SKM-1 treated with dmso at 0.1 percent for 144 hours (cell line): Measurements from ENCODE around the gene FCN1.

Experiments used
- DNase-seq: peaks from one replicate; lab custom pipeline; 2025; ENCODE audit not compliant: unreplicated experiment; lab: John Stamatoyannopoulos, UW

Gene FCN1

GRCh38 chr9:134879664-134880483, 37.8 kb downstream of the FCN1 start:
- no peak for DNase-seq

DNA sequence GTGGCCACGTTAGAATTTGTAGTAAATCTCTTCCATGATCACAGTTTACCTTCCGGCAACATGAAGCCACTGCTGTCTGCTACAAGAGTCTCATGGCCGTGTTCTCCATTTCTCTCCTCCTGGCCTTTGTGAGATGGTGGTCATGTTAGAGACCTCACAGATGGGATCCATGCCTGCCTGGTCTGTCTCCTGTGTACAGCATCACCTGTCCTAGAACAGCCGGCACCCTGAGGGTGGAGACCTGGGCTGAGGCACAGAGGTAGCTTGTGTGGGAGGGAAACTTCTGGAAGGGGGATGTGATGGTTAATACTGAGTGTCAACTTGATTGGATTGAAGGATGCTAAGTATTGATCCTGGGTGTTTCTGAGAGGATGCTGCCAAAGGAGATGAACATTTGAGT, 40.2 kb downstream of the FCN1 start:
- no peak for DNase-seq

GRCh38 chr9:134875371-134875770, 42.3 kb downstream of the FCN1 start:
- no peak for DNase-seq

DNA sequence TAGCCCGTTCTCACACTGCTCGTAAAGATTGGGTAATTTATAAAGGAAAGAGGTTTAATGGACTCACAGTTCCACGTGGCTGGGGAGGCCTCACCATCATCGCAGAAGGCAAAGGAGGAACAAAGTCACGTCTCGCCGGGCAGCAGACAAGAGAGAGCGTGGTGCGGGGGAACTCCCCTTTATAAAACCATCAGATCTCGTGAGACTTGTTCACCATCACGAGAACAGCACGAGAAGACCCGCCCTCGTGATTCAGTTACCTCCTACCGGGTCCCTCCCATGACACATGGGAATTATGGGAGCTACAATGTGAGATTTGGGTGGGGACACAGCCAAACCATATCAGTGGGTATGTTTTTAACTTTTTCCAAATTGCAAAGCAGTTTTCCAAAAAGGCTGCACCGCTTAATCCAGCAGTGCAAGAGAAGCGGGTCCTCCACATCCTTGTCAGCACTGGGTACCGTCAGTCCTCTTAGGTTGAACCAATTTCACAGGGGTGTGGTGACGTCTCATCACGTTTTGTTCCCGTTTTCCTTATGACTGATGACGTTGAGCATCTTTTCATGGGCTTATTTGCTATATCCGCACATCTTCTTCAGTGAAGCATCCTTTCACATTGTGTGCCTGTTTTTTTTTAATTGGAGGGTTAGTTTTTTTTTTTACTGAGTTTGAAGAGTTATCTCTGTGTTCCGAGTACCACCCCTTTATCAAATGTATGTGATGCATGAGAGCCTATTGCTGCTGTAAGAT, 45.1 kb downstream of the FCN1 start:
- no peak for DNase-seq

- DNase-seq, result no peak
Observed at GRCh38 chr9:134871697-134872340, 45.9 kb downstream of the FCN1 start.

DNA sequence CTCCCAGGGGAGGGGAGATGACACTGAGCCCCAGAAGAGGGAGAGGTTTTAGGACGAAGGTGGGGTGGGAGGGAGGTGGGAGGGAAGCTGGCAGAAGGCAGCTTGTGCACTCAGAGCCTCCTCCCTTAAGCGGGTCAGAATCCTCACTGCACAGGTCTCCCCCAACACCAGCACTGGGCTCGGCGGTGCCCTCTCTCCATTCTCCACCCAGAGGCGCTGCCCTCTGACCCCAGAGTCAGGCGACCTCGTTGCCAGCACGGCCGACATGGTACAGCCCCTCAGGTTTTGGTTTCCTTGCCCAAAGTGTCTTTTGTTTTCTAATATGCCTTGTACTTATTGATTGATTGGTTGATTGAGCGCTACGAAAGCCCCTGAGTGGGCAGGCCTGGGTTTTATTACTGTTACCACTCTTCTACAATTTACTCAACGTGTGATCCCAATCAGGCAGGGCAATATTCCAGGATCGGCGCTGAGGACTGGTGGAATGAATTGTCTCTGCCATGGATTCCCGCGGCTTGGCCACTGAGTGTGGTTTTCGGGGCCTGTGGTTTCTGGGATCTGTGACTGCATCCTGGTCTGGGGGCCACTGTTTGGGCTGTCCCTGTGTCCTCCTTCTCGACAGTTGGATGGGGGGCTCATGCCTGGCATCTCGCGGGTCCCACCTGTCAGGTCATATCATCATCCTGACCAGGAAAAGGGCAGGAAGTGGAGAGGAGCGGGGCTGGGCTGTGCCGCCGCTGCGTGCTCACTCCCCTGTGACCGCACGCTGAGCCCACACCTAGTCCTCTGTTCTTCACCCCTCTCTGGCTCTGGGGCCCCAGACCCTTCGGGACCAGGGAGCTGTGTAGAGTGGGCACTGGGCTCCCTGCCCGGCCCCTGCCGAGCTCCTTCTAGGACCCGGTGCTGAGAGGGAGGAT, 46.7 kb downstream of the FCN1 start:
- DNase-seq, result no peak

GRCh38 chr9:134870301-134870694, 47.4 kb downstream of the FCN1 start:
- DNase-seq, result no peak

- DNase-seq, result no peak
Observed at GRCh38 chr9:134869554-134870300, 48.0 kb downstream of the FCN1 start.

DNA sequence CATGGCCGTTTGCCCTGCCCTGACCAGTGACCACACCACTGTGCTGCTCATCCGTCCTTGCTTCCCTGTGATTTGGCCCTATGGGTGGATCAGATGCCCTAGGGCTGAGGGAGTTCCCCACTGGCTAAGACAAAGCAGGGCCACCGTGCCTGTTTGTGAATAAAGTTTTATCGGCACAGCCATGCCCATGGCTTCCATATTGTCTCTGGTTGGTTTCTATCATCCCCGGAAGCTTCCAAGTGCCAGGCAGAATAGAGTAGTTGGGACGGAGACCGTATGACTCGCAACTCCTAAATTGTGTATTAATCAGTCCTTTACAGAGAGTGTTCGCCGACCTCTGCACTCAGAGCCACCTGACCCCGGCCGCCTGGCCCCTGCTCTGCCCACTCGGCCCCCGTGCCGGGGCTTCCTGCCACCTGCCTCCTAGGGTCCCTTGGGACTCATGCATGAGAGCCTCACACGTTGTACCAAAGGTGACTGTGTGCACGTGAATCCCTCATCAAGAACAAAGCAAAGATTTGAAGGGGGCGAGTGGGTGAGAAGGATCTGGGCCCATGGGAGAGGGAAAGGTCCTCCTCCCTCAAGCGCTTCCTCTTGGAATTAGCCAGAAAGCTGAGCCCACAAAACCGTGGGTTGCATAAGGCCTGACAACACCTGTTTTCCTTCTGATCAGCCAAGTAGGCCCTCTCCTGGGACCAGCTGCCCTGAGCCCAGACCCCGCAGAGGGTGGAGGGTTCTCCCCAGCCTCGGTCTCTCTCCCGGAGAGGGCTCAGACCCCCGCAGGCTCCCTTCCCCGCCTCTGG, 48.8 kb downstream of the FCN1 start:
- no peak for DNase-seq

- no peak for DNase-seq
Observed at GRCh38 chr9:134867917-134868750, 49.6 kb downstream of the FCN1 start.

GRCh38 chr9:134864821-134865190, 52.9 kb downstream of the FCN1 start:
- DNase-seq, result no peak

DNA sequence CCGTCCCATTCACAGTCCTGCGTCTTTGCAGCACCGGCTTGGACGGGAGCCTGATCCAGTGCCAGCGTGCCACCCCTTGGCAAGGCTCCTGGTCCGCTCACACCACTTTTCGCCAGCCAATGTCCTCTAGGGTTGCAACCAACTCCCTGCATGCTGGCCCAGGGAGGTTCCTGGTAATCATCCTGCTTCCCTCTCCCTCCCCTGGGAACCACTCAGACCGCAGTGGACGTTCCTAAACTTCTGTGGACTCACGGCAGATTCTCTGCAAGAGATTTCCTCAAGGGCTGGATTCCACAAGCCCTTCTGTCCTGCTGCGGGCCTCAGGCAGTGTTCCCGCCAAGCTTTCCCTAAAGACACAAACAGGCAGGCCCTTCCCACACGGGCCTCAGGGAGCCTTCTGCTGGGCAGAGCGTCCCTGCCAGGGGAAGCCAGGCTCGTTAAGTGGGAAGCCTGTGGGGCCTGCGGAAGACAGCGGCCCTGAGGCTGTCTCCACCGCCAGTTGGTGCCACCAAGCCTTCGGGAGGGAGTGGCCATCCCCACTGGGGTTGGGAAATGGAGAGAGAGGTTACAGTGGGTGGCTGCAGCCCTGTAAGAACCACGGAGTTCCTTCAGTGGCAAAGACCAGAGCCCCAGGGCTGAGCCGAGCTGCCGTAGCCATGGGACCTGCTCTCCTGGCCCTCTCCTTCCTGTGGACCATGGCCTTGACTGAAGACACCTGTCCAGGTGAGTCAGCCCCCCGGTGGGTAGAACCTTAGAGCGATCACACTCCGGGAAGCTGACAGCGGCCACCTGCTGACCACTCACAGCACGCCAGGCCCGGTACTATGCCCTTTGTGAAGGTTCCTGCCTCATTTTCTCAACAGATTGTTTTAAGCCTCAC, 53.5 kb downstream of the FCN1 start:
- DNase-seq, result no peak

DNA sequence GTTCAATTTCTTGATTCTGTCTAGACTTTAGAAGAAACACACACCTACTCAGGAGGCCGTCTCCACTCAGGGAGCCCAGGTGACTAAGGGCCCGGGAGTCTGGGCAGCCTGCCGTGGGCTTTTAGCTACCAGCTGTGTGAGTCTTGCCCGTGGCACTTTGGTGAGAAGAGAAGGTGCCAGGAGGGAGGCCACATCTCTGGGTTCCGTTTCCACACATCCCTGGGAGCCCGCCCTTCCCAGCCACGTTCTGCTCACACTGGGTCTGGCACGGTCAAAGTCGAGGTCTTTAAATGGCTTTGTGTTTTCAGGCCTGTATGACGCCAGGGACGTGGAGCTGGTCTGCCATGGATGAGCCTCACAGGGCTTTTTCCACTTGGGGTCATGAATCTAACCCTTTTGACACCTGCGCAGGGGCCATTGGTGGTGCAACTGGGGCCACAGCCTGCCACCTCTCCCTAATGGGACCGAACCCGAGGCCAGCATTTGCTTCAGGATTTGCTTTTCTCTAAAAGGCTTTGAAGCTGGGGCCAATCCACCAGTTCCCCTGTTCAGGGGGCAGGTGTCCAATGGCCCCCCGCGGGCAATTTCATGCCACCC, 54.3 kb downstream of the FCN1 start:
- no peak for DNase-seq

DNA sequence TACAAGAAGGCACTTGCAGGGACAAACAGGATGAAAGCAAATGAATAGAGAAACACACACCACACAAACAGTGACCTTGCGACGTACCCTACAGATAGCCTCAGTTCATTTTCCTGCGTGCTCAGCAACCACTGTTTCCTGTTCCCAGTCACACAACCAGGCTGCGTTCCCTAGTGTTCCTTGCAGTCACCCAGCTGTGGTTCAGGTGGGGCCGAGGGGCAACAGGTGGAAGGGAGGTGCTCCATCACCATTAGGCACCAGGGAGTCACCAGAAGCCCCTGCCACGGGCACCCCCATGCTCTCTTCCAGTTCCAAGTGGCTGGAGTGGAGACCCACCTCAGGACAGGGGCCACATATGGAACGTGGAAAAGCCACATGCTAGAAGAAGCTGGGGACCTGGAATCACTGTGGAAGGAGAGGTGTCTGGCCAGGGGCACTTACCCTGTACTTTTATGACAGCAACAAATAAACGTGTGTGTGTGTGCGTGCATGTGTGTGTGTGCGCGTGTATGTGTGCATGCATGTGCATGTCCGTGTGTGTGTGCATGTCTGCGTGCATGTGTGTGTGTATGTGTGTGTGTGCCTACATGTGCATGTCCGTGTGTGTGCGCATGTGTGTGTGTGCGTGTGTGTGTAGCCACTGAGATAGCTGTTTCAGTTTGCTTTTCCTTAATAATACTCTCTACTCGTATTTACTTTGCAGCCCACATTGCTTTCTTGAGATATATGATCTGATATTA, 55.9 kb downstream of the FCN1 start:
- no peak for DNase-seq

GRCh38 chr9:134860510-134860909, 57.2 kb downstream of the FCN1 start:
- DNase-seq, result no peak

DNA sequence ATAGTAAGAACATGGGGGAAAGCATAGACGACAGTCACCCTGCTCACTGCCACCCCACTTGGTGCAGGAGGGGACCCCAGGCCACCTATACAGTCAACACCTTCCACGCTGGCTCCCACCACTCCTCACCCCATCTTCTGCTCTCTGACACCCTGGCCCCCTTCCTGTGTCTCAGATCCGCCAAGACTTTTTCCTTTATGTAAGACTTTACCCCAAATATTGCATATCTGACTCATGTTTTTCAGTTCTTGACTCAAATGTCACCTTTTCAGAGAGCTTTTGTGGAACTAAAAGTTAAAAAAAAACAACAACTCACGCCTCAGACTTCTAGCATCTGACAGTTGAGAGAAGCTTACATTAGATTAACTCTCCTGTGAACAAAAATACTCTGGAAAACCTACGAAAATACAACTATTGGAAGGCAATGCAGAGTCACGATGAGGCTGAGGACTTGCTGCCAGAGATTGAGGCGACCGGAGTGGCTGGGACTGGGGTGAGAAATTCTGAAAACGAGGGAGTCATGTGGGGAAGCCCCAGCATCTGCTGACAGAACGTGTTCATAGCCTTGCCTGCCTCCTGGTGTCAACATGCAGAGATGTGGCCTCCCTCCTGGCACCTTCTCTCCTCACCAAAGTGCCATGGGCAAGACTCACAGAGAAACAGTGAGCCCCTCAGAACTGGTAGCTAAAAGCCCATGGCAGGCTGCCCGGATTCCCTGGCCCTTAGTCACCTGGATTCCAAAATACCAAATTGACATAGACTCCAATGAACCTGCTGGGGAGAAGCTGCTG, 59.5 kb downstream of the FCN1 start:
- DNase-seq, result no peak
